A673 (cell line): ENCODE results near the gene ZNF630.
"Not testable (repeated sequence)": the region's sequence is repeated elsewhere in the genome, so short reads cannot be mapped to it uniquely, and the experiment has no call there.

Experiments used
- CTCF ChIP-seq: fragments of 300-800, 200-600 bp; sonication (generic); conservative IDR thresholded peaks from 2 replicates; pipeline ENCODE4 v1.5.1; 2017; ENCODE audit warnings: low read depth, mild to moderate bottlenecking, antibody characterized with exemption, low read length, moderate library complexity, mixed read lengths
- EZH2 ChIP-seq: fragments of 200-600 bp; sonication (generic); IDR thresholded peaks from 2 replicates; pipeline ENCODE4 v1.6.1; 2017; ENCODE audit warnings: borderline replicate concordance, low read depth, mild to moderate bottlenecking, mixed read lengths, antibody characterized with exemption, low read length; ENCODE audit not compliant: poor library complexity, severe bottlenecking

GRCh38 chrX:48030641-48031173, 40.7 kb downstream of the ZNF630 start:
- not testable (repeated sequence) for TF ChIP-seq CTCF, EZH2
